DND-41 (cell line): ENCODE measurements around the gene NTRK1.

Experiments used
- ATAC-seq: fragments of 200-7000 bp; cut with Tn5 transposase; 3 replicates; pipeline ENCODE4 v1.9.1; 2021; ENCODE audit warnings: low read depth; ENCODE audit not compliant: insufficient read depth
- DNase-seq: peaks from one replicate; pipeline ENCODE4 v3.0.0-alpha.2; 2020
- H2AFZ ChIP-seq: 2 replicates; pipeline ENCODE4 v1.6.0; 2012; ENCODE audit warnings: low read depth, low read length
- H3K27ac ChIP-seq: 2 replicates; pipeline ENCODE4 v1.5.1; 2012; ENCODE audit warnings: low read length, inconsistent platforms
- H3K27me3 ChIP-seq: fragments of 200-600 bp; sonication (generic); 2 replicates; pipeline ENCODE4 v1.6.0; 2012; ENCODE audit warnings: low read length, mild to moderate bottlenecking, inconsistent platforms; ENCODE audit not compliant: insufficient read depth, poor library complexity
- H3K36me3 ChIP-seq: 2 replicates; pipeline ENCODE4 v1.5.1; 2012; ENCODE audit warnings: low read length, inconsistent platforms; ENCODE audit not compliant: insufficient read depth
- H3K4me1 ChIP-seq: 2 replicates; pipeline ENCODE4 v1.5.1; 2012; ENCODE audit warnings: mild to moderate bottlenecking, low read length; ENCODE audit not compliant: insufficient read depth
- H3K4me2 ChIP-seq: 2 replicates; pipeline ENCODE4 v1.6.0; 2012; ENCODE audit warnings: mild to moderate bottlenecking, moderate library complexity, low read length, inconsistent platforms; ENCODE audit not compliant: insufficient read depth
- H3K4me3 ChIP-seq, 2 experiments: fragments of 200-600 bp in 1 of 2; shearing (Covaris generic) in 1 of 2; 2 replicates each; pipeline ENCODE4 v1.5.1; 2012 to 2016; ENCODE audit warnings: inconsistent platforms in 2 of 2, low read length in 2 of 2, mild to moderate bottlenecking in 2 of 2, low read depth in 1 of 2, moderate library complexity in 1 of 2
- H3K79me2 ChIP-seq: 2 replicates; pipeline ENCODE4 v1.6.0; 2012; ENCODE audit warnings: low read length, inconsistent platforms; ENCODE audit not compliant: insufficient read depth
- H3K9ac ChIP-seq: 2 replicates; pipeline ENCODE4 v1.6.0; 2012; ENCODE audit warnings: low read depth, mild to moderate bottlenecking, inconsistent platforms, low read length, moderate library complexity
- H3K9me3 ChIP-seq: 2 replicates; pipeline ENCODE4 v1.5.1; 2012; ENCODE audit warnings: low read length, moderate library complexity, mild to moderate bottlenecking, inconsistent platforms; ENCODE audit not compliant: insufficient read depth, severe bottlenecking
- H4K20me1 ChIP-seq: 2 replicates; pipeline ENCODE4 v1.6.0; 2012; ENCODE audit warnings: low read length; ENCODE audit not compliant: insufficient read depth
- CTCF ChIP-seq: IDR thresholded peaks from 2 replicates; pipeline ENCODE4 v1.5.1; 2012; ENCODE audit warnings: borderline replicate concordance, low read length, moderate library complexity, mild to moderate bottlenecking; ENCODE audit not compliant: poor library complexity, severe bottlenecking; ENCODE audit errors: extremely low read depth
- EZH2 ChIP-seq: IDR thresholded peaks from 3 replicates; pipeline ENCODE4 v1.6.1; 2012; ENCODE audit warnings: borderline replicate concordance, low read depth, mild to moderate bottlenecking, moderate library complexity, low read length, inconsistent platforms; ENCODE audit not compliant: severe bottlenecking

The NTRK1 gene

GRCh38 chr1:156821801-156822200, 38.9 kb upstream of the NTRK1 start:
- Histone ChIP-seq H3K9ac (no peak overlapping the region), H3K36me3 (no peaks in the 10 kb centered on the region), H3K4me1 (peaks cover 6% of the 10 kb centered on the region), H3K4me3 (no peak overlapping the region), H3K27me3 (peaks cover 6% of the 10 kb centered on the region), H3K79me2 (no peaks in the 10 kb centered on the region), H3K4me2 (no peak overlapping the region), H2AFZ (no peak overlapping the region), H3K9me3 (no peaks in the 10 kb centered on the region), H3K27ac (no peak overlapping the region), H4K20me1 (no peaks in the 10 kb centered on the region)
- TF ChIP-seq EZH2 (no peak), CTCF (no peak)
- DNase-seq: no peak
- no peak for ATAC-seq

- Histone ChIP-seq H3K9ac (no peak overlapping the region), H3K9me3 (no peaks in the 10 kb centered on the region), H3K4me1 (no peaks in the 10 kb centered on the region), H3K79me2 (no peaks in the 10 kb centered on the region), H3K27ac (no peak overlapping the region), H3K36me3 (no peaks in the 10 kb centered on the region), H2AFZ (no peak overlapping the region), H3K27me3 (peaks cover 6% of the 10 kb centered on the region), H4K20me1 (no peaks in the 10 kb centered on the region), H3K4me2 (no peak overlapping the region), H3K4me3 (no peak overlapping the region)
- ATAC-seq: no peak
- TF ChIP-seq EZH2 (no peak), CTCF (no peak)
- DNase-seq: no peak
Observed at GRCh38 chr1:156822680-156823079, 38.0 kb upstream of the NTRK1 start.

- Histone ChIP-seq H2AFZ (no peak overlapping the region), H3K4me1 (no peaks in the 10 kb centered on the region), H4K20me1 (no peaks in the 10 kb centered on the region), H3K4me2 (no peak overlapping the region), H3K27ac (no peak overlapping the region), H3K36me3 (no peaks in the 10 kb centered on the region), H3K9me3 (no peaks in the 10 kb centered on the region), H3K79me2 (no peaks in the 10 kb centered on the region), H3K27me3 (peaks cover 6% of the 10 kb centered on the region), H3K9ac (no peak overlapping the region), H3K4me3 (no peak overlapping the region)
- DNase-seq (no peak), ATAC-seq (no peak)
- TF ChIP-seq EZH2: no peak
- TF ChIP-seq CTCF: no peak
Observed at GRCh38 chr1:156823210-156823790, 37.4 kb upstream of the NTRK1 start.
